Left forelimb (tissue), 1 donor: ENCODE measurements around the gene RTL9.

Experiments used
- DNase-seq: peaks from one replicate; pipeline ENCODE4 v3.0.0-alpha.2; 2018; ENCODE audit warnings: low spot score

Gene RTL9

GRCh38 chrX:110341189-110342035 is 17.2 kb upstream of the RTL9 start:
- DNase-seq: no peak

- DNase-seq: no peak
These were observed 12.0 kb upstream of the RTL9 start for GRCh38 chrX:110346681-110347080.

GRCh38 chrX:110359273-110359672 is 625 bp downstream of the RTL9 start:
- no peak for DNase-seq

GRCh38 chrX:110363244-110363643 is 4.6 kb downstream of the RTL9 start:
- no peak for DNase-seq

- DNase-seq: no peak
These were observed 14.7 kb downstream of the RTL9 start for GRCh38 chrX:110373310-110373709.

- no peak for DNase-seq
These were observed 15.9 kb downstream of the RTL9 start for GRCh38 chrX:110374559-110374958.

- no peak for DNase-seq
These were observed 22.6 kb downstream of the RTL9 start for GRCh38 chrX:110381216-110381615.

GRCh38 chrX:110383414-110383813 is 24.8 kb downstream of the RTL9 start:
- no peak for DNase-seq

- DNase-seq: no peak
These were observed 25.8 kb downstream of the RTL9 start for GRCh38 chrX:110384490-110384889.

GRCh38 chrX:110389570-110389969 is 30.9 kb downstream of the RTL9 start:
- DNase-seq: no peak

- DNase-seq: no peak
These were observed 32.4 kb downstream of the RTL9 start for GRCh38 chrX:110391086-110391485.

- no peak for DNase-seq
These were observed 36.0 kb downstream of the RTL9 start for GRCh38 chrX:110394651-110395050.

GRCh38 chrX:110395877-110396276 is 37.2 kb downstream of the RTL9 start:
- DNase-seq: no peak

- DNase-seq: no peak
These were observed 38.1 kb downstream of the RTL9 start for GRCh38 chrX:110396735-110397134.

GRCh38 chrX:110397339-110397738 is 38.7 kb downstream of the RTL9 start:
- no peak for DNase-seq

- no peak for DNase-seq
These were observed 39.3 kb downstream of the RTL9 start for GRCh38 chrX:110397904-110398303.

GRCh38 chrX:110399497-110399896 is 40.8 kb downstream of the RTL9 start:
- DNase-seq: no peak

GRCh38 chrX:110399966-110400365 is 41.3 kb downstream of the RTL9 start:
- no peak for DNase-seq

- no peak for DNase-seq
These were observed 42.5 kb downstream of the RTL9 start for GRCh38 chrX:110401135-110401534.

- no peak for DNase-seq
These were observed 43.6 kb downstream of the RTL9 start for GRCh38 chrX:110402091-110402849.

- DNase-seq: no peak
These were observed 44.2 kb downstream of the RTL9 start for GRCh38 chrX:110402850-110403221.

GRCh38 chrX:110403441-110404238 is 45.0 kb downstream of the RTL9 start:
- no peak for DNase-seq

GRCh38 chrX:110404376-110404775 is 45.7 kb downstream of the RTL9 start:
- no peak for DNase-seq
